Epithelial cell of prostate (primary cell): ENCODE results near the gene LHPP.

Experiments used
- DNase-seq: peaks from one replicate; pipeline ENCODE4 v3.0.0-alpha.2; 2011; ENCODE audit warnings: low read depth, low spot score
- H3K27ac ChIP-seq: fragments of 450-650 bp; 2 replicates; pipeline ENCODE4 v1.5.1; 2017; ENCODE audit warnings: mild to moderate bottlenecking

The LHPP gene

GRCh38 chr10:124516746-124517397, 55.2 kb downstream of the LHPP start:
- H3K27ac ChIP-seq, result no peak overlapping the region
- no peak for DNase-seq

DNA sequence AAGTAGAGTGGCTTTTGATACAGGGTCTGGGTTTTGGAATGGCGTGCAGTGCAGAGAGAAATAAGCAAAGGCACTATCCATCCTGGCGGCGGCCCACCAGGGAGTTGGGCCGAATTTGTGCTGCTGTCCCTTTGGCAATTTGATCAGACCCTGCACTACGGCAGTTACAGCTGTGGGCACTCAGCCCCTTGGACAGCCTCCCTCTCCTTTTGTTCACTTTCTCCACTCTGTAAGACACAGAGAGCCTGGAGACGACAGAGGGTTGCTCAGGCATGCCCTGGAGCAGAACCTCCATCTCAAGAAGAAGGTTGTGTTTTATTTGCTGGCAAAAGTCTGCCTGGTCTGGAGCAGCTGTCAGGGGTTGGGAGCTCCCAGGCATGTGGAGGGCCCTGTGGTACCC, 55.8 kb downstream of the LHPP start:
- DNase-seq, result no peak
- H3K27ac ChIP-seq, result no peak overlapping the region

- no peak for DNase-seq
- no peak overlapping the region for H3K27ac ChIP-seq
These were observed 56.3 kb downstream of the LHPP start for GRCh38 chr10:124517931-124518330.

DNA sequence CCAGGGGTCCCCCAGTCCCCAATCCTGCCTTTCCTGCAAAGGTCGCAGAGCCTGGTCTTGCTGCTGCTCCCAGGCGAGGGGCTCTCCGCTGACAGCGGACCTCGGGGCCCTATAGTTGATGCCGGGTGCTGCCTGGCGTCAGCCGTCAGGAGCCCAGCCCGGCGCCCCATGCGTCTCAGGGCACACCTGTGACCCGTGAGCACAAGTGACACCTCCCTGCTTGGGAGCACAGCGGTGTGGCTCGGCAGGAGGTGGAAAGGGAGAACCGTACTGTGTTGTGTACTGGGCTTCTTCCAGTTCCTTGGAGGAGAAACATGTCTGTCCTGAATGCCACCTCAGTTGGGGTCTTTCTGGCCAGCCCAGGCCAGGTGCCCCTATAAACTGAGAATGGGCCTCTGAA, 56.7 kb downstream of the LHPP start:
- H3K27ac ChIP-seq, result no peak overlapping the region
- no peak for DNase-seq

DNA sequence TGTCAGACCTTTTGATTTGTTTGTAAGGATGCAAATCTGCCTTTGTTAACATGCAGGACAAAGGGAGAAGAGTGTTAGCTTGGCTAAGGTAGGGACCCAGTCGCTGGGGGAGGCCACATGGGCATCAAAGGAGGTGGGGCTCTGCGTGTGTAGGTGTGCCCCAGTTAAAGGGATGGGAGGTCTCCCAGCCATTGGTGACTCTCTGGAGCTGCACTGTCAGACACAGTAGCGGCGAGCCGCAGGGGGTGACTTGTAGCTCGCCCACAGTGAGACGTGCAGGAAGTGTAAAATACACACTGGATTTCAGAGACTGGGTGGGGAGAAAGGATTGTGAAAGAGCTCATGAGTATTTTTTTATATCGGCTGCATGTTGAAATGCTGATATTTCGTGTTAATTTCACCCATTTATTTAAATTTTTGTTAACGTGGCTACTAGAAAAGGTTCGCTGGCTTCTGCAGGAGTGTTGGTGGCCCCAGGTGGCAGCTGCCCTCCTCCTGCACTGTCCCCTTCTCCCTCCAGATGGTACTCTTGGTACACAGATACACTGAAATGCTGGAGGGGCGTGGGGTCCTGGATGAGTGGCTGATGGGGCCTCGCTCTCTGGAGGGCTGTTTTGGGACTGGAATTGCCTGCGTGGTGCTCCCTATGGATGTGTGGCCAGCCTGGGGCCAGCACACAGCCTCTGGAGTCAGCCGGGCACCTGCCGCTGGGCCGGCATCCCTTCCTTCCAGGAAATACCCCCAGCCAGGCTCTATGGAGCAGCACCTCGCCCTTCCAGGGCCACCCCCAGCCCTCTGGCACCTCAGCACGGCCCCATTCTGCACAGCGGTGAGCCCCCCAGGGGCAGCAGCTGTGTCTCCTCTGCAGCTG, 59.2 kb downstream of the LHPP start:
- H3K27ac ChIP-seq, result no peak overlapping the region
- DNase-seq, result no peak

- no peak overlapping the region for H3K27ac ChIP-seq
- no peak for DNase-seq
These were observed 59.8 kb downstream of the LHPP start for GRCh38 chr10:124521429-124521871.

DNA sequence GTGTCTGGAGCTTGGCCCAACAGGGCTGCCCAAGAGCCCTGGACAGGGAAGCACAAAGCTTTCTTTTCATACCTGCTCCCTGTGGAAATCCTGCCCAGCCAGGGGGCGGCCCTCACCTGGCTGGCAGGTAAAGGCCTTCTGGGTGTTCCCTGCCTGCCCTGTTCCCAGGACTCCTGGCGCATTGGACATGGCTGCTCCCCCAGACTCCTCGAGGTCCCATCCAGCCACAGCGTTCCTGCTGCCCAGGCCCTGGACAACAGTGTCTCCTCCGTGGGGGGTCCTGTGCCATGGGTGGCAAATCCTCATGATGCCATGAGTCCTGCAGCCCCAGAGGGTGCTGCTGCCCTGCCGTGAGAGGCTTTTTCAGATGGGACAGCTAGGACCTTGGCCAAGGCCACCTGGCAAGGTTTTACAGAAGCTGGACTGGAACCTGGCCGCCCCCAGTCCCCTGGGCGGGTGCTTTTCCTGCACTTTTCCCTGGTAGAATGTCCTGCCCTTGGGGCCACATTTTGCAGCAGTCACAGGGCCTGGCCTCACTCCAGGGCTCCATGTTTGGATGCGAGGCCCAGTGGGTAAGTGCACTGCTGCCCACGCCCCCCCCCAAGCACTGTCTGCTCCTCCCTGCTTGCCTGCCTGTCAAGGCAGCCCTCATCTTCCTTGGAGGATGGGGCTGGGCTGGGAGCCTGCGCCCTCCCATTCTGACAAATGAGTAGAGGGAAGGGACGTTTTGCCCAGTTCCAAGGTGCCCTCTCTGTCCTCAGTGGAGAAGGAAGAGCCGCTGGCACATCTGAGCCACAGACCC, 60.7 kb downstream of the LHPP start:
- DNase-seq, result no peak
- no peak overlapping the region for H3K27ac ChIP-seq

DNA sequence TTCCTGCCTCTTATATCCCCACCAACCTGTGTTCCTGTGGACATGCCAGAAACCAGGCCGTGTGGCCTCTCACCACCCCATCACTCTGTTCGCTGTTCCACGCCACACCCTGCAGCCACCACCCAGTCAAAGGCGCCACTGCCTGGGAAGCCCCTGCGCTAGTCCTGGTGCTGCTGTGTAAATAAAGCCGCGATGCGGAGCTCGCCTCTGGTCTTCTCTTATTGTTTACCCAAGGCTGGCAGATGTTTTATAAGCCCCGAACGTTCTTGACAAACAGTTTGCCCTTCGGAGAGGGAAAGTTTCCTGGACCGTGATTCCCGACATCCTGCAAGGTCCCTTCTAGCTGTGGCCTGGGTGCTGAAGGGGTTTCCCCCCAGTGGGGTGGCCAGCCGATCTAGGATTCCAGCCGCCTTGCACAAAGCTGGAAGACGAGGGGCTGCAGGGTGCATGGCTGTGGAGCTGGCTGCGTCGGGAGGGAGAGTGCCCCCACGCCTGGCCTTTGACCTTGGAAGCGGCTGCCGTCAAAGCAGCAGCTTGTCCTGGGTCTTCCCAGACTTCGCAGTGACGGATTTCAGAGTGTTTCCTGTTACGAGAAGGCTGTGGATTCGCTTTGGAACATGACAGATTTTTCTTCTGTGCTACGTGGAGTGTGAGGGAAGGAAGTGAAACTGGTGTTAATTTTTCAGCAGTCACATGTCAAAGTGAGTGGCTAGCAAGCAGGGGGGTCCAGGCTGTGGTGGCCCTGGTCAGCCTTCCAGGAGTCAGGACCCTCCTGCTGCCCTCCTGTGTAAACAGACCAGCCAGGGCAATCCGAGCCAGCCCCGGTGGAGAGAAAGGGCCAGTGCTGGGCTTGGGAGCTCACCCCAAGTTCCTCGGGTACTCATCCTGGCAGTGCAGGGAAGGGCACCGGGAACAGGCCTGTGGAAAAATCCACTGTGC, 61.6 kb downstream of the LHPP start:
- no peak for DNase-seq
- H3K27ac ChIP-seq, result no peak overlapping the region

DNA sequence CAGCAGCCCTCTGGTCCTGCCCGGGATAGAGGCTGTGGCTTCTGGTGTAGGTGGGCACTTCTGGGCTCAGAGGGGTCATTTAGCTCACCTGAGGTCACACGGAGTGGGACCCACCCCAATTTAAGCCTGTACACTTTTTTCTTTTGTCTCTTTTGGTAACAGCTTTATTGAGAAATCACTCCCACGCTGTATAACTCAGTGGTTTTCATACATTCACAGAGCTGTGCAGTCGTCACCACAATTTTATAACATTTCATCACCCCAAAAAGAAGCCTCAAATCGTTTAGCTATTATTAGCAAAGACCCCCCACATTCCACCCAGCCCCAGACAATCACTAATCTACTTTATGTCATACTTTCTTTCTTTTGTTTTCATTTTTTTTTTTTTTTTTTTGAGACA, 62.3 kb downstream of the LHPP start:
- no peak for DNase-seq
- no peak overlapping the region for H3K27ac ChIP-seq

DNA sequence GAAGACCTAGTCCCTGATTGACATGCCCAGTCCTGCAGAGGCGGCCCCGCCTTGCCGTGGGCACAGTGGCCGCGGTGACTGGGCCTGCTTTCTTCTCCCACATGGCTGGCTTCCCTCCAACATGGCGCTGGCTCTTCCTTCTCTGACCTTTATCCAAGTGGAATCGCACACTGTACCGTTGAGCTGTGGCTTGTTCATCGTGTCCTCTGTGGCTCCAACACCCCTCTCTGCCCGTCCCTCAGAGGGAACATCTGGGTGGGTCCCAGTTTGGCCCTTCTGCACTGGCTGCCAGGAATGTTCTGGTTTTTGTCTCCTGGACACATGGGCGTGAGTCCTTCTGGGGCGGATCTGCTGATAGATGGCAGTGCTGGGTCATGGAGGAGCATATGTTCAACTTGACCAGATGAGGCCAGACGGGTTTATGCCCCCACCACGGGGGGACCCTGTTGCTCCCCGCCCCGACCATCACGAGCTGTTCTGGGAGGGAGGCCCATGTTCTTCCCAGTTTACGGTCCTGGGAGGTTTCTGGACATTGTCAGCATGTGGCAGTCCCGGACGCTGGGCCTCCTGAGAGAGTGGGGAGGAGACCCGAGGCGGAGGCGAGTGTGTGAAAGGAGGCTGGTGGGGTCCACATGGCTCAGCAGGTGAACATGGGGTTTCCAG, 63.5 kb downstream of the LHPP start:
- H3K27ac ChIP-seq, result peak overlapping the region; percentile 20
- peak; percentile 29 for DNase-seq

GRCh38 chr10:124525751-124526600, 64.4 kb downstream of the LHPP start:
- no peak overlapping the region for H3K27ac ChIP-seq
- no peak for DNase-seq

GRCh38 chr10:124526621-124527267, 65.1 kb downstream of the LHPP start:
- DNase-seq, result no peak

GRCh38 chr10:124527874-124528395, 66.3 kb downstream of the LHPP start:
- H3K27ac ChIP-seq, result no peak overlapping the region
- no peak for DNase-seq

More at GRCh38 chr10:124526621-124527267, 65.1 kb downstream of the LHPP start:
- no peak overlapping the region for H3K27ac ChIP-seq

- no peak overlapping the region for H3K27ac ChIP-seq
- no peak for DNase-seq
These were observed 68.1 kb downstream of the LHPP start for GRCh38 chr10:124529661-124530214.

- no peak overlapping the region for H3K27ac ChIP-seq
- DNase-seq, result peak; percentile 6
These were observed 68.6 kb downstream of the LHPP start for GRCh38 chr10:124530215-124530665.

DNA sequence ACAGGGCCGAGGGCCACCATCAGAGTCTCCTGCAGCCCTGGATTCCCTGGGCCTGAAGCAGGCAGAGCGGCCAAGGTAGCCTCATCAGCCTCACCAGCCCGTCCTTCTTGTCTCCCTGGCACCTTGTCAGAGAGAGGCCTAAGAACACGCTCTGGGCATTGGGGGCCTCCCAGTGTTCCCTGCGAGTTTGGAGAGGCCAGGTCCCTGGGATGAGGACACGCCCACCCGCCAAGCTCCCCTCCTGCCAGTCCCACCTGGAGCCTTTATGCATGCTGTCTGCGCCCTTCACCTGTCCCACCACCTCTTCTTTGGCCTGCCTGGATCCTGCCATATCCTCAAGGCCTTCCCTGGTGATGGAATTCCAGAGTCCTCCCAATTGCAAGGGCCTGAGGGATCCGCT, 69.2 kb downstream of the LHPP start:
- DNase-seq, result no peak

DNA sequence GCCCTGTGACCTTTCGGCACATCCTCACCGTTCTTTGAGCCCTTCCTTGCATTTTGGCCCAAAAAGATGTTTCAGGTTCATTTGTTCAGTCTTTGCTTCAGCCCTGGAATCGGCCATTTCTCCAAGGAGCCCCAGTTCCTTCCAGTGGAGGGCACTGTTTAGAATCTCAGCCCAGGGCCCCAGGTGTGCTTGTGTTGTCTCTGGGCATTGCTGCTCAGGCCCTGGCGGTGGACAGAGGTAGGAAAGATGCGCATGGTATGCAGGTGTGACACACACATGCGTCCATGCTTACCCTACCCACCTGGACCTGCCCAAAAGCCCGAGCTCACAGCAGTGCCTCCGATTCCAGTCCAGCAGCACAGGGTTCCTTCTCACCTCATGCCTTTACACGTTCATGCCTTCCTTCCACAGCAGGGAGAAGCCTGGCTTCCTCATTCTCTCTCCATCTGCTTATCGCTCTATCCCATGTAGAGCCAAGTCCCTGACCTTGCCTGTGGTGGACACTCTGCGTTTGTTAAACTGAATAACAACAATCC, 70.6 kb downstream of the LHPP start:
- peak; percentile 40 for DNase-seq
- no peak overlapping the region for H3K27ac ChIP-seq

More for the DNA sequence above, 69.2 kb downstream of the LHPP start:
- H3K27ac ChIP-seq, result no peak overlapping the region
